Inferior parietal cortex (tissue), 1 donor: Measurements from ENCODE around the gene MBD1.
A peak's percentile ranks its signal among the peaks of the same experiment; 100 is the strongest.
"Not testable (repeated sequence)": the region's sequence is repeated elsewhere in the genome, so short reads cannot be mapped to it uniquely, and the experiment has no call there.

ENCODE experiments used
- DNase-seq: peaks from one replicate; pipeline ENCODE4 v3.0.0-alpha.2; 2016; ENCODE audit errors: extremely low spot score

MBD1 gene

GRCh38 chr18:50273203-50274043, 7.9 kb downstream of the MBD1 start:
- DNase-seq = no peak

- DNase-seq = no peak
Observed at GRCh38 chr18:50272568-50272967, 8.8 kb downstream of the MBD1 start.

GRCh38 chr18:50268022-50268747, 13.1 kb downstream of the MBD1 start:
- DNase-seq = no peak

DNA sequence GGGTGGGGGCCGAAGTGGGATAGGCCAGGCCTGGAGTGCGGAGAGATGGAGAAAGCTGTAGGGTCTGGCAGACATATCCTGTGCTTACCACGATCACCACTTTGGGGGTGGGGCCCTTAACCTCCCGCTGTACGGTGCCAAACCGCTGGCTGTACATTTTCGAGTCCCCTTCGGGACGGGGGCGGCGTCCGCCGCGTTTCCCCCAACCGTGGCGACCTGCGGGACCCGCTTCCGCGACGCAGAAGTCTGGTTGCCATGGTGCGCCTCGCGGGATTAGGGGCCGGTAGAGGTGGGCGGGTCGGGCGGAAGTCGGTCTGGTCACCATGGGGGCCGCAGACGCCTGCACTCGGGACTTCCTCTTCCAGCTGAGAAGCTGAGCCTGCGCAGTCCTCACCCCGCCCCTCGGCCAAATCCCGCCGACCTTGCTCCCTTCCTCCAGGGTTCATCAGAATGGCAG, 15.0 kb downstream of the MBD1 start, which contains the start of gene CFAP53:
TSS of gene CFAP53 (minus strand) at position 248 of the 457 bp plus-strand sequence. CDS start at position 157, 91 bp downstream.
- peak; percentile 62 for DNase-seq

- no peak for DNase-seq
Observed at GRCh38 chr18:50262977-50263376, 18.3 kb downstream of the MBD1 start.

DNA sequence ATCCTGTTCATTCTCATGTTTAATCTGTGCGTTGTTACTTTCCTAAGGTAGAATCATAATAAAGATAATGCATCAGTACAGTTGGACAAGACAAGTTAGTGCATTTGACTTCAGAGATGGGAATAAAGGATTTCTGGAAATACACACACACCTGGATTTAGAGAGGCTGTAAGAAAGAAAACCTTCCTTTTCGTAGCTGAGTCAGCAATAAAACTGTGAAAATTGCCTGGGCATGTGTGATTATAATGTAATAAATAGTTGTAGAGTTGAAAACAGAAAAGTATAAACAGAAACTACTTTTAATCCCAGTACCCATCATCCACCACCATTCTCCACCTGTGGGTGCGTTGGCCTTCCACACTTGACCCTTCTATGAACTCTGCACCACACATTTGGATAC, 30.4 kb downstream of the MBD1 start:
- DNase-seq = no peak

- no peak for DNase-seq
Observed at GRCh38 chr18:50249576-50249975, 31.7 kb downstream of the MBD1 start.

DNA sequence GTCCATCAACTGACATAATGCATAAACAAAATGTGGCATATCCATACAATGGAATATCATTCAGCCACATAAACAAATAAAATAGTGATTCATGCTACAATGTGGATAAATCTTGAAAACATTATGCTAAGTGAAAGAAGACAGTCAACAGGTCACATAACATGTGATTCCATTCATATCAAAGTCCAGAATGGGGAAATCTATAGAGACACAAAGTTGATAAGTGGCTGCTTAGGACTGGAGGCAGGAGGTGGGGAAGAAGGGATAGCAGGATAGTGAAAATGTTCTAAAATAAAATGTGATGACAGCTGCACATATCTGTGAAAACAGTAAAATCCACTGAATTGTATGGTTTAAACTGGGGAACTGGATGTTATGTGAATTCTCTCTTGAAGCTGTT, 33.8 kb downstream of the MBD1 start:
- no peak for DNase-seq

DNA sequence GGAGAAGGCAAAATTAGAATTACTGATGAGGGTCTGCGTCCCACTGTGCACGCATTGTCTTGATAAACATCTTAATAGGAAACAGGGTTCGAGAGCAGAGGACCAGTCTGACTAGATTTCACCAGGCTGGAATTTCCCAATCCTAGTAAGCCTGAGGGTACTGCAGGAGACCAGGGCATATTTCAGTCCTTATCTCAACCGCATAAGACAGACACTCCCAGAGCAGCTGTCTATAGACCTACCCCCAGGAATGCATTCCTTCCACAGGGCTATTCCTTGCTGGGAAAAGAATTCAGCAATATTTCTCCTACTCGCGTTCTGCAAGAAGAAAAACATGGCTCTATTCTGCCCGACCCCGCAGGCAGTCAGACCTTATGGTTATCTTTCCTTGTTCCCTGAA, 39.6 kb downstream of the MBD1 start:
- DNase-seq = not testable (repeated sequence)

- DNase-seq = no peak
Observed at GRCh38 chr18:50240080-50240563, 41.2 kb downstream of the MBD1 start.

DNA sequence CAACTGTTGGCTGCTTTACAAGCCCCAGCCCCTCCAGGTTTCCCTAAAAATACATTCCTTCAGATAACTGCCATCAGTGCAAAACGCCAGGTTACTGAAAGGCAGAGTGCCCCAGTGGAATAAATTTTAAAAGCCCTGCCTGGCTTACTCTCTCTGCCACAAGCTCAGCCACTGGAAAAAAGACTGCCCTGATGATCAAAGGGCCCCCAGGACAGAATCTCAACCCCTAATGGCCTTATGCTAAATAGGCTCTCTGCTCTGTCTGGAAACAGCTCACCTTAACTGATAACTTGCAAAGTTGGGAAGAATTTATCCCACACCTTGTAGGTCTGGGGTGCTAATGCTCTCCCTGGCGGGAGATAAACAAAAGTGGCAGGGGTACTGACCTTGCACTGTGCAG, 48.9 kb downstream of the MBD1 start:
- no peak for DNase-seq

- peak; percentile 13 for DNase-seq
Observed at GRCh38 chr18:50231621-50232020, 49.7 kb downstream of the MBD1 start.

- not testable (repeated sequence) for DNase-seq
Observed at GRCh38 chr18:50220249-50220648, 61.1 kb downstream of the MBD1 start.
